ENCODE data around the gene COL23A1.

- TF ChIP-seq CHD2 (IDR thresholded peaks at IDR 0.05; ENCODE audit: low read length, partially characterized antibody) (no peak), MYC (IDR thresholded peaks at IDR 0.05; ENCODE audit: borderline replicate concordance, low read length) (no peak), POLR2A (IDR thresholded peaks at IDR 0.05; ENCODE audit: low read length) (no peak), CTCF (IDR thresholded peaks at IDR 0.05) (no peak), HMGXB4 (CRISPR knock-in tag; IDR thresholded peaks at IDR 0.05; ENCODE audit: borderline replicate concordance) (no peak), MAFK (IDR thresholded peaks at IDR 0.05; ENCODE audit: partially characterized antibody) (no peak), ATOH8 (CRISPR knock-in tag; IDR thresholded peaks at IDR 0.05; ENCODE audit: low read depth) (no peak)
Observed at GRCh38 chr5:178404987-178405386, 185.2 kb downstream of the COL23A1 start.

Data from A549 (cell line).